PC-9 (cell line): ENCODE results near the gene IHH. TPM values are rescaled to one million over a fixed set of nuclear protein-coding genes. Genes with fewer than 3 reads are reported as not detected.

Experiments
- BruUV-seq: library from RNA; stranded (reverse); fragments of 400-500 nt; replicated peaks from 2 replicates; lab custom pipeline; 2021; lab: Mats Ljungman, UMichigan
- CTCF ChIA-PET: fragments of 300-600 bp; sonication (Branson Sonifier 250); formaldehyde crosslinking; loops from one replicate; lab custom pipeline; 2022; ENCODE audit warnings: antibody characterized with exemption; lab: Charles Lee
- POLR2A ChIA-PET: fragments of 300-600 bp; sonication (Branson Sonifier 250); formaldehyde crosslinking; loops from one replicate; lab custom pipeline; 2022; ENCODE audit warnings: antibody characterized with exemption; ENCODE audit not compliant: unreplicated experiment; lab: Charles Lee
- DNase-seq, 2 experiments: peaks; one replicate each; pipeline versions ENCODE4 v3.0.0 to v3.0.0-alpha.2; 2015 to 2022; ENCODE audit warnings: mixed read lengths in 1 of 2
- H2AFZ ChIP-seq: fragments of 200-600 bp; sonication (generic); 2 replicates; pipeline ENCODE4 v1.8.1; 2017; ENCODE audit warnings: antibody characterized with exemption
- H3F3A ChIP-seq: fragments of 200-600 bp; sonication (generic); 2 replicates; pipeline ENCODE4 v1.8.1; 2017; ENCODE audit warnings: antibody characterized with exemption, mild to moderate bottlenecking, low read depth; ENCODE audit not compliant: insufficient read depth
- H3K27ac ChIP-seq: fragments of 200-600 bp; sonication (generic); 2 replicates; pipeline ENCODE4 v1.6.1; 2016; ENCODE audit warnings: mixed run types
- H3K27me3 ChIP-seq: fragments of 200-600 bp; sonication (generic); 2 replicates; pipeline ENCODE4 v1.6.1; 2016; ENCODE audit warnings: low read depth, mixed run types; ENCODE audit not compliant: insufficient read depth
- H3K36me3 ChIP-seq: fragments of 200-600 bp; sonication (generic); 2 replicates; pipeline ENCODE4 v1.6.1; 2016; ENCODE audit warnings: low read depth, mixed run types
- H3K4me1 ChIP-seq: fragments of 200-600 bp; sonication (generic); replicated peaks from 2 replicates; pipeline ENCODE4 v1.6.1; 2016; ENCODE audit warnings: mixed run types; ENCODE audit not compliant: insufficient read depth
- H3K4me2 ChIP-seq: fragments of 200-600 bp; sonication (generic); 2 replicates; pipeline ENCODE4 v1.6.1; 2017; ENCODE audit warnings: mixed run types
- H3K4me3 ChIP-seq: fragments of 200-600 bp; sonication (generic); 2 replicates; pipeline ENCODE4 v1.6.1; 2016; ENCODE audit warnings: mixed run types
- H3K79me2 ChIP-seq: fragments of 200-600 bp; sonication (generic); 2 replicates; pipeline ENCODE4 v1.6.1; 2017; ENCODE audit warnings: low read depth, mixed run types
- H3K9me2 ChIP-seq: fragments of 200-600 bp; sonication (generic); 2 replicates; pipeline ENCODE4 v1.8.1; 2017; ENCODE audit warnings: mild to moderate bottlenecking; ENCODE audit not compliant: insufficient read depth
- H3K9me3 ChIP-seq: fragments of 200-600 bp; sonication (generic); 2 replicates; pipeline ENCODE4 v1.8.1; 2016; ENCODE audit warnings: low read depth; ENCODE audit not compliant: insufficient read depth
- H4K20me1 ChIP-seq: fragments of 200-600 bp; sonication (generic); 2 replicates; pipeline ENCODE4 v1.8.1; 2017; ENCODE audit not compliant: insufficient read depth
- EZH2 ChIP-seq: fragments of 200-600 bp; sonication (generic); IDR thresholded peaks from 2 replicates; pipeline ENCODE4 v1.8.0; 2017; ENCODE audit warnings: antibody characterized with exemption, low read depth
- intact Hi-C: fragments of 100-400 bp; cut with micrococcal nuclease; formaldehyde crosslinking; loops from one replicate; pipeline ENCODE4 v1.10.0; 2022; ENCODE audit not compliant: unreplicated experiment
- total RNA-seq: library from RNA; stranded (reverse); gene quantifications from 2 replicates; pipeline ENCODE4 v1.2.3, GENCODE V29; 2021
- TF ChIP-seq, protein P1 (sequence below): fragments of 200-600 bp; sonication (generic); conservative IDR thresholded peaks from 2 replicates; pipeline ENCODE4 v1.6.1; 2017; ENCODE audit warnings: mixed run types, antibody characterized with exemption, mild to moderate bottlenecking, moderate library complexity

The IHH gene
- total RNA-seq, 1 experiment from 2014 or later = not detected

DNA sequence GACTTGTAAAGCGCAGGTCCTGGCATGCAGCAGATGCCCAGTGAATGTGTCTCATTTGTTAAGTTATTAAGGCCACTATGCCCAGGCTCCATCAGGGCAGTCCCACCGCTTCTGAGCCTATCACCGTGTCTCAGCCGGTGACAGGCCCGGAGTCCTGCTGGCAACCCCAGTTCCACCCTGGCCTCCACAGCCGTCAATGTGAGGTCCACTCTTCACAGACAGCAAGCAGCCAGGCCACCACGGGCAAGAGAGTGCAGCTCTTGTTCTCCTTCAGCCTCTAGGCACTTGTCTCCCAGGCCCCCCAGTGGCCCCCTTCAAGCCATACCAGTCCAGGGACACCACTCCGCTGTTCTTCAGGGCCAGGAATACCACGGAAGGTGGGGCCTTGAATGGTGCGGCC is 42.0 kb downstream of the IHH start:
- Histone ChIP-seq H3K4me3 (no peak overlapping the region), H3K9me2 (no peaks in the 10 kb centered on the region), H3K79me2 (no peaks in the 10 kb centered on the region), H3K4me2 (no peak overlapping the region), H3K27me3 (peaks cover 70% of the 10 kb centered on the region), H3K27ac (no peak overlapping the region), H3K36me3 (no peaks in the 10 kb centered on the region), H3K9me3 (no peaks in the 10 kb centered on the region), H4K20me1 (no peaks in the 10 kb centered on the region), H3K4me1 (no peaks in the 10 kb centered on the region), H3F3A (no peaks in the 10 kb centered on the region), H2AFZ (no peak overlapping the region)
- no TSS peak for BruUV-seq
- CTCF ChIA-PET = no interaction called here
- POLR2A ChIA-PET = no interaction called here
- no peak for DNase-seq
- intact Hi-C loops = no loop called here
- TF ChIP-seq, protein P1, sequence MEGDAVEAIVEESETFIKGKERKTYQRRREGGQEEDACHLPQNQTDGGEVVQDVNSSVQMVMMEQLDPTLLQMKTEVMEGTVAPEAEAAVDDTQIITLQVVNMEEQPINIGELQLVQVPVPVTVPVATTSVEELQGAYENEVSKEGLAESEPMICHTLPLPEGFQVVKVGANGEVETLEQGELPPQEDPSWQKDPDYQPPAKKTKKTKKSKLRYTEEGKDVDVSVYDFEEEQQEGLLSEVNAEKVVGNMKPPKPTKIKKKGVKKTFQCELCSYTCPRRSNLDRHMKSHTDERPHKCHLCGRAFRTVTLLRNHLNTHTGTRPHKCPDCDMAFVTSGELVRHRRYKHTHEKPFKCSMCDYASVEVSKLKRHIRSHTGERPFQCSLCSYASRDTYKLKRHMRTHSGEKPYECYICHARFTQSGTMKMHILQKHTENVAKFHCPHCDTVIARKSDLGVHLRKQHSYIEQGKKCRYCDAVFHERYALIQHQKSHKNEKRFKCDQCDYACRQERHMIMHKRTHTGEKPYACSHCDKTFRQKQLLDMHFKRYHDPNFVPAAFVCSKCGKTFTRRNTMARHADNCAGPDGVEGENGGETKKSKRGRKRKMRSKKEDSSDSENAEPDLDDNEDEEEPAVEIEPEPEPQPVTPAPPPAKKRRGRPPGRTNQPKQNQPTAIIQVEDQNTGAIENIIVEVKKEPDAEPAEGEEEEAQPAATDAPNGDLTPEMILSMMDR = no peak
- no peak for TF ChIP-seq EZH2

DNA sequence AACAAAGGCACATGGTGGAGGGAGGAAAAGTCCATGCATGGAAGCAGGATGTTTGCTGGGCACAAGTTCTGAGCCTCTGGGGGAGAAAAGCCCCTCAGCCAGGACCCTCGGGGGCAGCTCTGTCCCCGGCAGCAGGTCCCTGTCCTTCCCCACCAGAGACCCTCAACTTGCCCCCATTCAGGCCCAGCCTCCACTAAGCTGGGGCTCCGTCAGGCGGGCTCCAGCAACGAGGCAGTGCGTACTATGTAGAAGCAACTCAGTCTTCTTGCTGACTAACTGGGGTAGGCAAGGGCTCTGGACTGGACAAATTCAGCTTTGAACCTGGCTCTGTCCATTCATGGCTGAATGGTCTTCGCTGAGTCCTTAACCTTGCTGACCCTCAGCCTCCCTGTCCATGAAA is 42.4 kb downstream of the IHH start:
- intact Hi-C loops = no loop called here
- H3K27ac ChIP-seq = no peak overlapping the region
- H3K4me3 ChIP-seq = no peak overlapping the region
- no peaks in the 10 kb centered on the region for H3K9me3 ChIP-seq
- CTCF ChIA-PET = no interaction called here
- no peaks in the 10 kb centered on the region for H4K20me1 ChIP-seq
- H2AFZ ChIP-seq = no peak overlapping the region
- TF ChIP-seq EZH2 = no peak
- TF ChIP-seq, protein P1 = no peak
- no peaks in the 10 kb centered on the region for H3K4me1 ChIP-seq
- POLR2A ChIA-PET = no interaction called here
- H3K4me2 ChIP-seq = no peak overlapping the region
- no peak for DNase-seq
- no TSS peak for BruUV-seq
- no peaks in the 10 kb centered on the region for H3K79me2 ChIP-seq
- no peaks in the 10 kb centered on the region for H3K9me2 ChIP-seq
- peaks cover 74% of the 10 kb centered on the region for H3K27me3 ChIP-seq
- no peaks in the 10 kb centered on the region for H3K36me3 ChIP-seq
- H3F3A ChIP-seq = no peaks in the 10 kb centered on the region

DNA sequence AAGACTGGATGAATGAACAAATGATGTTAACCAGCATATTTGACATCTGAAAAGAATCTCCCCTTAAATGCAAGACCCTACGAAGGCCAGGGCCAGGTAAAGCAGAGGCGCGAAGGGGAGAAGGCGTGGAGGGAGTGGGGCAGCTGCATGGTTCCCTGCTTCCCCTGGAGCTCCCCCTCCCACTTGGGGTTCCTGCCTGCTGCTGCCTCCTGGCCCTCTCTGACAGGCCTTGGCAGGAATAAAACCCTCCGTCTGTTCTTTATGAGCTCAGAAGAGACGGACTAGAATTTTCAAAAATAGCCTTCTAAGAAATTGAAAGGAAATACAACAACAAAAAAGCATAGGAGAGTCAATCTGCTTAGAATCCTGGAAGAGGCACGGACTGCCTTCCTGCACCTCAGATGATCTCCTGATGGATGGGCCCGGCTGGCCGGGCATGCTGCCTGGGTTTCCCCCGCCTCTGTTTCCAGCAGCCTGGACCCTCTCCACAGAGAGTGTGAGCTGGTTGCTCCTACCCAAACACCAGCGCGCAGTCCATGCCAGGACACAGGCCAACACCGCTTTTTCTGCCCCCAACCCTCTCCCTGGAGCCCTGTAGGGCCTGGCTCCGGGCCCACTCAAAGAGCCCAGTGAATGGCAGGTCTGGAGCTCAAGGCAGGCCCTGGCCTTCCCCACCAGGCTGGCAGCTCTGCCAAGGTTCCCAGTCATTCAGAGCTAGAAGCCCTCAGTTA is 43.4 kb downstream of the IHH start:
- no peaks in the 10 kb centered on the region for H3K9me3 ChIP-seq
- no peak overlapping the region for H2AFZ ChIP-seq
- H3K4me2 ChIP-seq = no peak overlapping the region
- no peaks in the 10 kb centered on the region for H3K4me1 ChIP-seq
- H3K79me2 ChIP-seq = no peaks in the 10 kb centered on the region
- no peaks in the 10 kb centered on the region for H3F3A ChIP-seq
- peaks cover 75% of the 10 kb centered on the region for H3K27me3 ChIP-seq
- intact Hi-C loops = no loop called here
- ChIA-PET POLR2A (no interaction called here), CTCF (no interaction called here)
- no peak for DNase-seq
- H4K20me1 ChIP-seq = no peaks in the 10 kb centered on the region
- no peak overlapping the region for H3K4me3 ChIP-seq
- H3K9me2 ChIP-seq = no peaks in the 10 kb centered on the region
- TF ChIP-seq EZH2 = no peak
- TF ChIP-seq, protein P1 = no peak
- H3K36me3 ChIP-seq = no peaks in the 10 kb centered on the region
- BruUV-seq = no TSS peak
- H3K27ac ChIP-seq = no peak overlapping the region
